SHP77 (cell line): ENCODE data around the gene FRAT2.
"Not testable (repeated sequence)": the region's sequence is repeated elsewhere in the genome, so short reads cannot be mapped to it uniquely, and the experiment has no call there.

Experiments used
- DNase-seq, 2 experiments: peaks; one replicate each; lab custom pipeline; 2025; lab: John Stamatoyannopoulos, UW

FRAT2 gene

GRCh38 chr10:97356318-97356914 lies 21.9 kb upstream of the FRAT2 start:
- no peak for DNase-seq

GRCh38 chr10:97355571-97355975 lies 21.0 kb upstream of the FRAT2 start:
- no peak for DNase-seq

- no peak for DNase-seq
Measured at GRCh38 chr10:97353945-97354344, 19.4 kb upstream of the FRAT2 start.

GRCh38 chr10:97349752-97350513 lies 15.4 kb upstream of the FRAT2 start:
- DNase-seq: no peak

- no peak for DNase-seq
Measured at GRCh38 chr10:97347317-97347716, 12.8 kb upstream of the FRAT2 start.

- not testable (repeated sequence) for DNase-seq
Measured at GRCh38 chr10:97343664-97344063, 9.1 kb upstream of the FRAT2 start.

GRCh38 chr10:97341416-97341815 lies 6.9 kb upstream of the FRAT2 start:
- DNase-seq: no peak

GRCh38 chr10:97338041-97338440 lies 3.5 kb upstream of the FRAT2 start:
- DNase-seq: no peak

- no peak for DNase-seq
Measured at GRCh38 chr10:97336942-97337831, 2.7 kb upstream of the FRAT2 start.

- DNase-seq: no peak
Measured at GRCh38 chr10:97336446-97336845, 1.9 kb upstream of the FRAT2 start.

- DNase-seq: no peak
Measured at GRCh38 chr10:97336006-97336405, 1.5 kb upstream of the FRAT2 start.

- no peak for DNase-seq
Measured at GRCh38 chr10:97335188-97335619, 675 bp upstream of the FRAT2 start.

GRCh38 chr10:97333601-97334369 lies 744 bp downstream of the FRAT2 start:
- peak in 1 of 2 experiments; percentile 22 for DNase-seq

- DNase-seq: no peak
Measured at GRCh38 chr10:97333351-97333600, 1.3 kb downstream of the FRAT2 start.

- DNase-seq: peak; percentile 51 to 57
Measured at GRCh38 chr10:97332591-97333350, 1.8 kb downstream of the FRAT2 start.

GRCh38 chr10:97331153-97331703 lies 3.3 kb downstream of the FRAT2 start:
- DNase-seq: no peak

GRCh38 chr10:97329766-97330165 lies 4.8 kb downstream of the FRAT2 start:
- DNase-seq: no peak

GRCh38 chr10:97328646-97329453 lies 5.7 kb downstream of the FRAT2 start:
- no peak for DNase-seq

GRCh38 chr10:97327348-97328294 lies 6.9 kb downstream of the FRAT2 start:
- DNase-seq: peak; percentile 39 to 58
